Naive thymus-derived CD4-positive, alpha-beta T cell (primary cell): ENCODE data around the gene LHCGR. TPM values are rescaled to one million over a fixed set of nuclear protein-coding genes. Genes with fewer than 3 reads are reported as not detected.

ENCODE experiments used
- ATAC-seq: fragments of 150-1000 bp; cut with Tn5 transposase; 2 replicates; pipeline ENCODE4 v1.10.0; 2021; ENCODE audit warnings: mild to moderate bottlenecking, moderate library complexity
- CTCF ChIA-PET: fragments of 350-600 bp; sonication (Branson Sonifier 250); formaldehyde crosslinking; loops from one replicate; lab custom pipeline; 2021; ENCODE audit warnings: antibody characterized with exemption; lab: Charles Lee
- POLR2A ChIA-PET: fragments of 350-600 bp; sonication (Branson Sonifier 250); formaldehyde crosslinking; loops from one replicate; lab custom pipeline; 2021; ENCODE audit warnings: antibody characterized with exemption, inconsistent platforms; lab: Charles Lee
- DNase-seq, 9 donors: peaks; one replicate each; pipeline versions ENCODE4 v3.0.0 to v3.0.0-alpha.2; 2020 to 2022; ENCODE audit warnings: mixed read lengths in 1 of 9
- H3K27ac ChIP-seq: one replicate; pipeline ENCODE4 v1.7.0; 2013; ENCODE audit warnings: mild to moderate bottlenecking, low read depth, low read length, moderate library complexity
- H3K27me3 ChIP-seq, 2 donors: one replicate each; pipeline ENCODE4 v1.7.0; 2013; ENCODE audit warnings: low read length in 2 of 2, mild to moderate bottlenecking in 2 of 2, moderate library complexity in 2 of 2; ENCODE audit not compliant: control insufficient read depth in 2 of 2, insufficient read depth in 2 of 2
- H3K36me3 ChIP-seq, 3 experiments: 1 replicate in 2 of 3; 2 replicates in 1 of 3; pipeline ENCODE4 v1.7.0; 2013; ENCODE audit warnings: low read length in 3 of 3, mild to moderate bottlenecking in 3 of 3, moderate library complexity in 1 of 3; ENCODE audit not compliant: insufficient read depth in 3 of 3, control insufficient read depth in 2 of 3
- H3K4me1 ChIP-seq, 2 donors: one replicate each; pipeline ENCODE4 v1.7.0; 2013; ENCODE audit warnings: low read length in 2 of 2, mild to moderate bottlenecking in 2 of 2, moderate library complexity in 1 of 2; ENCODE audit not compliant: control insufficient read depth in 2 of 2, insufficient read depth in 2 of 2
- H3K4me3 ChIP-seq: 2 replicates; pipeline ENCODE4 v1.7.0; 2013; ENCODE audit warnings: mild to moderate bottlenecking, low read length
- H3K9me3 ChIP-seq, 3 experiments: 1 replicate in 2 of 3; 2 replicates in 1 of 3; pipeline ENCODE4 v1.7.0; 2013; ENCODE audit warnings: low read length in 3 of 3; ENCODE audit not compliant: control insufficient read depth in 2 of 3
- H3K27ac Mint-ChIP-seq, 9 donors: one replicate each; pipeline ENCODE4 v1.8.0; 2020 to 2022; ENCODE audit warnings: mixed read lengths in 9 of 9, mild to moderate bottlenecking in 8 of 9, moderate library complexity in 5 of 9, inconsistent platforms in 2 of 9
- H3K27me3 Mint-ChIP-seq, 5 donors: one replicate each; pipeline ENCODE4 v1.8.0; 2021 to 2022; ENCODE audit warnings: mixed read lengths in 5 of 5, mild to moderate bottlenecking in 1 of 5
- H3K36me3 Mint-ChIP-seq, 5 donors: one replicate each; pipeline ENCODE4 v1.8.0; 2020 to 2022; ENCODE audit warnings: mixed read lengths in 5 of 5, mild to moderate bottlenecking in 3 of 5, inconsistent platforms in 1 of 5
- H3K4me1 Mint-ChIP-seq, 7 donors: one replicate each; pipeline ENCODE4 v1.8.0; 2020 to 2022; ENCODE audit warnings: mixed read lengths in 7 of 7, mild to moderate bottlenecking in 3 of 7, inconsistent platforms in 1 of 7
- H3K4me3 Mint-ChIP-seq, 10 donors: one replicate each; pipeline ENCODE4 v1.8.0; 2020 to 2022; ENCODE audit warnings: mild to moderate bottlenecking in 10 of 10, mixed read lengths in 10 of 10, moderate library complexity in 6 of 10, inconsistent platforms in 2 of 10
- H3K9me3 Mint-ChIP-seq, 11 donors: one replicate each; pipeline ENCODE4 v1.8.0; 2020 to 2022; ENCODE audit warnings: mixed read lengths in 11 of 11, mild to moderate bottlenecking in 4 of 11, inconsistent platforms in 1 of 11, moderate library complexity in 1 of 11
- intact Hi-C, 2 donors: fragments of 100-400 bp; cut with micrococcal nuclease; formaldehyde crosslinking; loops; one replicate each; pipeline ENCODE4 v1.15.1; 2023
- polyA plus RNA-seq, 2 donors: library from polyadenylated mRNA; unstranded; fragments of 300-500 nt; fragmentation: Illumina TruSeq; gene quantifications; one replicate each; pipeline ENCODE4 v1.2.3, GENCODE V29; 2021
- total RNA-seq, 6 experiments: library from RNA in 5 of 6; stranded (reverse) in 5 of 6; gene quantifications; 1 replicate in 5 of 6; 2 replicates in 1 of 6; pipeline ENCODE4 v1.2.3 and lab custom pipeline; 2021 to 2026

Gene LHCGR
- not detected for total RNA-seq
- not detected for polyA plus RNA-seq
- total RNA-seq (lab: John Stamatoyannopoulos, UW): not detected

- no peak within 1 kb of the TSS for H3K27ac Mint-ChIP-seq
- Histone ChIP-seq H3K27me3 (no peaks in the 10 kb centered on the region), H3K9me3 (no peaks in the 10 kb centered on the region), H3K27ac (no peak within 1 kb of the TSS), H3K36me3 (no peaks in the 10 kb centered on the region), H3K4me1 (no peaks in the 10 kb centered on the region), H3K4me3 (no peak within 1 kb of the TSS)
- intact Hi-C loops: no loop called here
- ChIA-PET POLR2A (no interaction called here), CTCF (no interaction called here)
- peaks cover 0 to 4% (median 0%) of the 10 kb centered on the region in 5 donors for H3K36me3 Mint-ChIP-seq
- ATAC-seq: peak; percentile 16
- no peak for DNase-seq
- H3K9me3 Mint-ChIP-seq: peaks cover 0 to 13% (median 2%) of the 10 kb centered on the region in 11 donors
- peaks cover 29 to 42% (median 38%) of the 10 kb centered on the region in 5 donors for H3K27me3 Mint-ChIP-seq
- H3K4me1 Mint-ChIP-seq: no peaks in the 10 kb centered on the region
- no peak within 1 kb of the TSS for H3K4me3 Mint-ChIP-seq
Measured at GRCh38 chr2:48755473-48755872, at the start of gene LHCGR. LHCGR (minus strand) TSS chr2:48755724; CDS start chr2:48755671, 53 bp downstream.

GRCh38 chr2:48799601-48800000 lies 44.1 kb upstream of the LHCGR start:
- DNase-seq: no peak
- CTCF ChIA-PET: no interaction called here

GRCh38 chr2:48795065-48795464 lies 39.5 kb upstream of the LHCGR start:
- DNase-seq (no peak), ATAC-seq (no peak)
- Histone ChIP-seq H3K36me3 (no peaks in the 10 kb centered on the region), H3K27me3 (no peaks in the 10 kb centered on the region), H3K4me1 (no peaks in the 10 kb centered on the region), H3K9me3 (no peaks in the 10 kb centered on the region), H3K27ac (no peak overlapping the region), H3K4me3 (no peak overlapping the region)
- intact Hi-C loops: no loop called here
- no peaks in the 10 kb centered on the region for H3K36me3 Mint-ChIP-seq
- ChIA-PET CTCF (no interaction called here), POLR2A (no interaction called here)
- H3K27ac Mint-ChIP-seq: no peak overlapping the region
- H3K27me3 Mint-ChIP-seq: peaks cover 0 to 3% (median 0%) of the 10 kb centered on the region in 5 donors
- peaks cover 0 to 19% (median 2%) of the 10 kb centered on the region in 11 donors for H3K9me3 Mint-ChIP-seq
- H3K4me1 Mint-ChIP-seq: no peaks in the 10 kb centered on the region
- H3K4me3 Mint-ChIP-seq: no peak overlapping the region

More at GRCh38 chr2:48799601-48800000, 44.1 kb upstream of the LHCGR start:
- Mint-ChIP-seq H3K9me3 (peaks cover 0 to 28% (median 3%) of the 10 kb centered on the region in 11 donors), H3K27ac (no peak overlapping the region), H3K36me3 (no peaks in the 10 kb centered on the region), H3K4me1 (peaks cover 0 to 2% (median 0%) of the 10 kb centered on the region in 7 donors), H3K27me3 (peaks cover 0 to 20% (median 7%) of the 10 kb centered on the region in 5 donors), H3K4me3 (no peak overlapping the region)
- H3K27me3 ChIP-seq: no peaks in the 10 kb centered on the region
- ATAC-seq: no peak
- POLR2A ChIA-PET: no interaction called here
- H3K36me3 ChIP-seq: no peaks in the 10 kb centered on the region
- no peak overlapping the region for H3K27ac ChIP-seq
- no peaks in the 10 kb centered on the region for H3K9me3 ChIP-seq
- intact Hi-C loops: no loop called here
- H3K4me3 ChIP-seq: no peak overlapping the region
- no peaks in the 10 kb centered on the region for H3K4me1 ChIP-seq

GRCh38 chr2:48793671-48794070 lies 38.1 kb upstream of the LHCGR start:
- Histone ChIP-seq H3K9me3 (no peaks in the 10 kb centered on the region), H3K27me3 (no peaks in the 10 kb centered on the region), H3K27ac (no peak overlapping the region), H3K4me3 (no peak overlapping the region), H3K36me3 (no peaks in the 10 kb centered on the region), H3K4me1 (no peaks in the 10 kb centered on the region)
- intact Hi-C loops: no loop called here
- Mint-ChIP-seq H3K4me3 (no peak overlapping the region), H3K27me3 (peaks cover 0 to 3% (median 0%) of the 10 kb centered on the region in 5 donors), H3K36me3 (no peaks in the 10 kb centered on the region), H3K4me1 (no peaks in the 10 kb centered on the region), H3K9me3 (peaks cover 0 to 19% (median 2%) of the 10 kb centered on the region in 11 donors), H3K27ac (no peak overlapping the region)
- CTCF ChIA-PET: no interaction called here
- ATAC-seq (no peak), DNase-seq (no peak)
- POLR2A ChIA-PET: no interaction called here

GRCh38 chr2:48792030-48792429 lies 36.5 kb upstream of the LHCGR start:
- Histone ChIP-seq H3K9me3 (no peaks in the 10 kb centered on the region), H3K4me3 (no peak overlapping the region), H3K36me3 (no peaks in the 10 kb centered on the region), H3K27me3 (no peaks in the 10 kb centered on the region), H3K4me1 (no peaks in the 10 kb centered on the region), H3K27ac (no peak overlapping the region)
- no peak for ATAC-seq
- Mint-ChIP-seq H3K36me3 (no peaks in the 10 kb centered on the region), H3K4me1 (no peaks in the 10 kb centered on the region), H3K4me3 (no peak overlapping the region), H3K27me3 (peaks cover 0 to 9% (median 3%) of the 10 kb centered on the region in 5 donors), H3K9me3 (peaks cover 0 to 19% (median 2%) of the 10 kb centered on the region in 11 donors), H3K27ac (no peak overlapping the region)
- ChIA-PET CTCF (no interaction called here), POLR2A (no interaction called here)
- no peak for DNase-seq
- intact Hi-C loops: no loop called here

GRCh38 chr2:48790407-48791170 lies 35.1 kb upstream of the LHCGR start:
- peaks cover 0 to 9% (median 3%) of the 10 kb centered on the region in 11 donors for H3K9me3 Mint-ChIP-seq
- H3K36me3 Mint-ChIP-seq: no peaks in the 10 kb centered on the region
- Histone ChIP-seq H3K27me3 (no peaks in the 10 kb centered on the region), H3K36me3 (no peaks in the 10 kb centered on the region), H3K27ac (no peak overlapping the region), H3K4me3 (no peak overlapping the region), H3K4me1 (no peaks in the 10 kb centered on the region), H3K9me3 (no peaks in the 10 kb centered on the region)
- CTCF ChIA-PET: no interaction called here
- H3K27me3 Mint-ChIP-seq: peaks cover 0 to 9% (median 3%) of the 10 kb centered on the region in 5 donors
- no peaks in the 10 kb centered on the region for H3K4me1 Mint-ChIP-seq
- DNase-seq (no peak), ATAC-seq (no peak)
- no peak overlapping the region for H3K27ac Mint-ChIP-seq
- intact Hi-C loops: no loop called here
- H3K4me3 Mint-ChIP-seq: no peak overlapping the region
- POLR2A ChIA-PET: no interaction called here

GRCh38 chr2:48787580-48787979 lies 32.1 kb upstream of the LHCGR start:
- intact Hi-C loops: no loop called here
- Histone ChIP-seq H3K9me3 (no peaks in the 10 kb centered on the region), H3K4me3 (no peak overlapping the region), H3K27me3 (no peaks in the 10 kb centered on the region), H3K36me3 (no peaks in the 10 kb centered on the region), H3K27ac (no peak overlapping the region), H3K4me1 (no peaks in the 10 kb centered on the region)
- H3K4me3 Mint-ChIP-seq: no peak overlapping the region
- ATAC-seq (no peak), DNase-seq (no peak)
- ChIA-PET CTCF (no interaction called here), POLR2A (no interaction called here)
- peaks cover 0 to 9% (median 0%) of the 10 kb centered on the region in 5 donors for H3K27me3 Mint-ChIP-seq
- H3K27ac Mint-ChIP-seq: no peak overlapping the region
- no peaks in the 10 kb centered on the region for H3K4me1 Mint-ChIP-seq
- H3K36me3 Mint-ChIP-seq: no peaks in the 10 kb centered on the region
- H3K9me3 Mint-ChIP-seq: peaks cover 0 to 8% (median 2%) of the 10 kb centered on the region in 11 donors
